ENCODE data around the gene PRKCE. TPM values are rescaled to one million over a fixed set of nuclear protein-coding genes. Genes with fewer than 3 reads are reported as not detected.

The PRKCE gene
- total and polyA plus RNA-seq, 3 donors from 2014 or later = 27.4 to 35.8 (median 33.1) TPM

GRCh38 chr2:46073540-46074046 is 422.1 kb downstream of the PRKCE start:
- intact Hi-C loops (cut with DNase I; ENCODE audit: low total_unique reads) = no loop called here
- Histone ChIP-seq H3K27me3 (no peaks in the 10 kb centered on the region), H3K9me3 (no peaks in the 10 kb centered on the region), H3K27ac (no peak overlapping the region), H3K4me1 (no peaks in the 10 kb centered on the region), H3K36me3 (ENCODE audit: low read depth, missing control alignments) (no peaks in the 10 kb centered on the region), H3K4me3 (no peak overlapping the region)
- TF ChIP-seq POLR2A (IDR thresholded peaks at IDR 0.05) (no peak), CTCF (IDR thresholded peaks at IDR 0.05) (no peak)
- 84 to 85% methylated on average over 7 to 9 of the region's 9 CpGs for WGBS, 2 donors
- DNase-seq = no peak

GRCh38 chr2:46074501-46074900 is 423.0 kb downstream of the PRKCE start:
- no peaks in the 10 kb centered on the region for H3K9me3 ChIP-seq
- no peak overlapping the region for H3K4me3 ChIP-seq
- no peaks in the 10 kb centered on the region for H3K36me3 ChIP-seq (ENCODE audit: low read depth, missing control alignments)
- H3K4me1 ChIP-seq = no peaks in the 10 kb centered on the region
- no peaks in the 10 kb centered on the region for H3K27me3 ChIP-seq
- TF ChIP-seq POLR2A (IDR thresholded peaks at IDR 0.05) = no peak
- TF ChIP-seq CTCF (IDR thresholded peaks at IDR 0.05) = no peak
- DNase-seq = no peak
- no peak overlapping the region for H3K27ac ChIP-seq
- intact Hi-C loops (cut with DNase I; ENCODE audit: low total_unique reads) = no loop called here
- WGBS, 2 donors = 49 to 78% methylated on average over 3 to 4 of the region's 4 CpGs

GRCh38 chr2:46075848-46076247 is 424.4 kb downstream of the PRKCE start:
- no peak for DNase-seq
- Histone ChIP-seq H3K9me3 (no peaks in the 10 kb centered on the region), H3K4me1 (no peaks in the 10 kb centered on the region), H3K27ac (no peak overlapping the region), H3K27me3 (no peaks in the 10 kb centered on the region), H3K4me3 (no peak overlapping the region), H3K36me3 (ENCODE audit: low read depth, missing control alignments) (no peaks in the 10 kb centered on the region)
- TF ChIP-seq POLR2A (IDR thresholded peaks at IDR 0.05) (no peak), CTCF (IDR thresholded peaks at IDR 0.05) (no peak)
- intact Hi-C loops (cut with DNase I; ENCODE audit: low total_unique reads) = no loop called here
- 86 to 89% methylated on average over 5 of the region's 5 CpGs for WGBS, 2 donors

GRCh38 chr2:46076251-46076650 is 424.8 kb downstream of the PRKCE start:
- WGBS, 2 donors = 86 to 90% methylated on average over 4 of the region's 4 CpGs
- intact Hi-C loops (cut with DNase I; ENCODE audit: low total_unique reads) = no loop called here
- H3K9me3 ChIP-seq = no peaks in the 10 kb centered on the region
- no peaks in the 10 kb centered on the region for H3K4me1 ChIP-seq
- no peak for DNase-seq
- no peak overlapping the region for H3K27ac ChIP-seq
- H3K36me3 ChIP-seq (ENCODE audit: low read depth, missing control alignments) = no peaks in the 10 kb centered on the region
- no peaks in the 10 kb centered on the region for H3K27me3 ChIP-seq
- no peak for TF ChIP-seq POLR2A (IDR thresholded peaks at IDR 0.05)
- TF ChIP-seq CTCF (IDR thresholded peaks at IDR 0.05) = no peak
- H3K4me3 ChIP-seq = no peak overlapping the region

- intact Hi-C loops (cut with DNase I; ENCODE audit: low total_unique reads) = no loop called here
- no peak for TF ChIP-seq POLR2A (IDR thresholded peaks at IDR 0.05)
- no peak for TF ChIP-seq CTCF (IDR thresholded peaks at IDR 0.05)
- Histone ChIP-seq H3K27me3 (no peaks in the 10 kb centered on the region), H3K36me3 (ENCODE audit: low read depth, missing control alignments) (no peaks in the 10 kb centered on the region), H3K27ac (no peak overlapping the region), H3K4me1 (no peaks in the 10 kb centered on the region), H3K4me3 (no peak overlapping the region), H3K9me3 (no peaks in the 10 kb centered on the region)
- no peak for DNase-seq
- 84 to 85% methylated on average over 7 of the region's 7 CpGs for WGBS, 2 donors
Measured at GRCh38 chr2:46076875-46077274, 425.4 kb downstream of the PRKCE start.
